ENCODE data around the gene NAIF1.

The NAIF1 gene

GRCh38 chr9:128102196-128102595, 35.1 kb upstream of the NAIF1 start:
- DNase-seq (ENCODE audit: low read depth in 3 of 3): no peak

GRCh38 chr9:128101690-128102089, 34.6 kb upstream of the NAIF1 start:
- DNase-seq (ENCODE audit: low read depth in 3 of 3): no peak

- DNase-seq (ENCODE audit: low read depth in 3 of 3): no peak
Observed at GRCh38 chr9:128101231-128101661, 34.1 kb upstream of the NAIF1 start.

- DNase-seq (ENCODE audit: low read depth in 3 of 3): no peak
Observed at GRCh38 chr9:128100581-128100980, 33.5 kb upstream of the NAIF1 start.

- no peak for DNase-seq (ENCODE audit: low read depth in 3 of 3)
Observed at GRCh38 chr9:128099932-128100491, 32.9 kb upstream of the NAIF1 start.

GRCh38 chr9:128099231-128099931, 32.3 kb upstream of the NAIF1 start:
- DNase-seq (ENCODE audit: low read depth in 3 of 3): no peak

GRCh38 chr9:128098297-128099230, 31.4 kb upstream of the NAIF1 start:
- DNase-seq (ENCODE audit: low read depth in 3 of 3): peak; percentile 34 to 67 (median 35)

- DNase-seq (ENCODE audit: low read depth in 3 of 3): no peak
Observed at GRCh38 chr9:128097543-128098296, 30.6 kb upstream of the NAIF1 start.

- DNase-seq (ENCODE audit: low read depth in 3 of 3): no peak
Observed at GRCh38 chr9:128096616-128097536, 29.8 kb upstream of the NAIF1 start.

- no peak for DNase-seq (ENCODE audit: low read depth in 3 of 3)
Observed at GRCh38 chr9:128094950-128095544, 27.9 kb upstream of the NAIF1 start.

GRCh38 chr9:128094166-128094949, 27.2 kb upstream of the NAIF1 start:
- DNase-seq (ENCODE audit: low read depth in 3 of 3): peak; percentile 70 to 87 (median 75)

- DNase-seq (ENCODE audit: low read depth in 3 of 3): no peak
Observed at GRCh38 chr9:128093011-128093410, 25.9 kb upstream of the NAIF1 start.

- DNase-seq (ENCODE audit: low read depth in 3 of 3): no peak
Observed at GRCh38 chr9:128092199-128092977, 25.3 kb upstream of the NAIF1 start.

- DNase-seq (ENCODE audit: low read depth in 3 of 3): no peak
Observed at GRCh38 chr9:128091571-128091970, 24.5 kb upstream of the NAIF1 start.

GRCh38 chr9:128091144-128091543, 24.0 kb upstream of the NAIF1 start:
- no peak for DNase-seq (ENCODE audit: low read depth in 3 of 3)

- no peak for DNase-seq (ENCODE audit: low read depth in 3 of 3)
Observed at GRCh38 chr9:128089299-128089698, 22.2 kb upstream of the NAIF1 start.

- no peak for DNase-seq (ENCODE audit: low read depth in 3 of 3)
Observed at GRCh38 chr9:128088253-128088945, 21.3 kb upstream of the NAIF1 start.

- DNase-seq (ENCODE audit: low read depth in 3 of 3): no peak
Observed at GRCh38 chr9:128087262-128087661, 20.1 kb upstream of the NAIF1 start.
